ENCODE results near the gene OR4D2. TPM values are rescaled to one million over a fixed set of nuclear protein-coding genes. Genes with fewer than 3 reads are reported as not detected.

Gene OR4D2
- total and polyA plus RNA-seq, 2 of the 13 experiments (the other 11 are each of a cell fraction or from before 2014, with no cell fraction given), result not detected

DNA sequence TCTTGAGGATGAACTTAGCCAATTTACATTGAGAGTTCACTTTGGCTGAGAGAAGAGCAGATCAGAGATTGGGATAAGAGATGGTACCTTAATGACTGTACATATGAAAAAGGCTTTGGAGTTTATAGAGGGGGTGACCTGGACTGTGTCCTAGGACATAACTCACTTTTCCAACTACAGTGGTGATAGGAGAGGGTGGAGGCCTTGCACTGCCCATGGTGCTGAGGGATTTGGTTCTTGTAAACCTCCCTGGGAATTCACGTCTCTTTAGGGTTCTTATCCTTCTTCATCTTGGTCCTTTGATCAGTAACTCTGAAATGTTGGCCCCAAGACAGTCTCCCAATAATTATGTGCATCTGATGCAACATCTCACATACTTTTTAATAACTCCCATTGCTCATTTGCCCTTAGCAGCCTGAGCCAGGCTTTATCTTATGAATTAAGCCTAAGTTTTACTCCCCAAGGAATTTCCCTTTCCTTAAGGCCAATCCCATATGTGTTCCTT is 18.8 kb upstream of the OR4D2 start, which contains the start of gene OR4D1 (continued):
- TF ChIP-seq, protein P1, sequence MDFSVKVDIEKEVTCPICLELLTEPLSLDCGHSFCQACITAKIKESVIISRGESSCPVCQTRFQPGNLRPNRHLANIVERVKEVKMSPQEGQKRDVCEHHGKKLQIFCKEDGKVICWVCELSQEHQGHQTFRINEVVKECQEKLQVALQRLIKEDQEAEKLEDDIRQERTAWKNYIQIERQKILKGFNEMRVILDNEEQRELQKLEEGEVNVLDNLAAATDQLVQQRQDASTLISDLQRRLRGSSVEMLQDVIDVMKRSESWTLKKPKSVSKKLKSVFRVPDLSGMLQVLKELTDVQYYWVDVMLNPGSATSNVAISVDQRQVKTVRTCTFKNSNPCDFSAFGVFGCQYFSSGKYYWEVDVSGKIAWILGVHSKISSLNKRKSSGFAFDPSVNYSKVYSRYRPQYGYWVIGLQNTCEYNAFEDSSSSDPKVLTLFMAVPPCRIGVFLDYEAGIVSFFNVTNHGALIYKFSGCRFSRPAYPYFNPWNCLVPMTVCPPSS (IDR thresholded peaks at IDR 0.05), result no peak
- TF ChIP-seq ZNF253 (CRISPR knock-in tag; IDR thresholded peaks at IDR 0.05; ENCODE audit: borderline replicate concordance), result no peak

DNA sequence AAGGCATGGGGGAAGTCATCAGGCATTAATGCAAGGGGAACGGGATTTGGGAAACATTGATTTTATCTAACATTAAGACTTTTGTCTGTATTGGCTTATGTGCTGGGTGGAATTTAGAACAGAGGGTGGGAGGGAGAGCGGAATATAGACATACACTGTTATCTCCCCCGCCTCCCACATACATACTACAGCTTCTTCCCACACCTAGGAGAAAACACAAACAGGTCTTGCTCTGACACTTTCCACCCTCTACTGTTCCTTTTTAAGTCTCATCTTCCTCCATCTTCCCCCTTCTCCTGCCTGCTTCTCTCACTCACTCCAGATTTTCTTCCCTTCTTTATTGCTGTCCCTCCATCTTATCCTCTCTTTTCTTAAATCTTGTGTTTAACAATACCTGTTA is 18.2 kb upstream of the OR4D2 start:
- no peak overlapping the region for H2AFZ ChIP-seq (ENCODE audit: low read length)
- no peaks in the 10 kb centered on the region for H3K36me3 ChIP-seq (replicated peaks in 1 of 2; ENCODE audit: control insufficient read depth in 1 of 2, insufficient read depth in 2 of 2, low read length in 2 of 2)
- H3K27me3 ChIP-seq (ENCODE audit: control insufficient read depth in 1 of 2, insufficient read depth in 2 of 2, low read length in 2 of 2), result peaks cover 2 to 44% of the 10 kb centered on the region in 2 experiments
- FAIRE-seq, result no peak
- H3K4me1 ChIP-seq (ENCODE audit: insufficient read depth, low read length), result no peaks in the 10 kb centered on the region
- no peak overlapping the region for H3K27ac ChIP-seq (ENCODE audit: extremely low read length, insufficient read depth, low read length)
- CTCF ChIA-PET (ENCODE audit: low intra/inter-chr PET ratio, low total read pairs), result no interaction called here
- intact Hi-C loops (cut with micrococcal nuclease; ENCODE audit: unreplicated experiment), result no loop called here
- no peaks in the 10 kb centered on the region for H3K9me3 ChIP-seq (ENCODE audit: low read length)
- TF ChIP-seq ETV5 (CRISPR knock-in tag; IDR thresholded peaks at IDR 0.05; ENCODE audit: borderline replicate concordance) (no peak), KLF11 (CRISPR knock-in tag; IDR thresholded peaks at IDR 0.05) (no peak), MEIS2 (CRISPR knock-in tag; IDR thresholded peaks at IDR 0.05) (no peak), NCOA2 (CRISPR knock-in tag; IDR thresholded peaks at IDR 0.05) (no peak)
- BruUV-seq (replicated peaks), result no TSS peak
- DNase-seq (ENCODE audit: low spot score), result no peak
- POLR2A ChIA-PET, result no interaction called here
- WGBS (ENCODE audit: low lambda C conversion rate), result 10% methylated on average over 3 of the region's 3 CpGs
- H3K9ac ChIP-seq (ENCODE audit: insufficient read depth, low read depth, low read length), result no peak overlapping the region
- H3K79me2 ChIP-seq (ENCODE audit: insufficient read depth, low read length), result no peaks in the 10 kb centered on the region
- H4K20me1 ChIP-seq (ENCODE audit: insufficient read depth, low read length), result no peaks in the 10 kb centered on the region
- in situ Hi-C loops (cut with HindIII; ENCODE audit: extremely low pct_ligation_motif_present, low pct_unique_long_range_greater_than_20kb), result no loop called here
- no peak for ATAC-seq
- H3K4me3 ChIP-seq (replicated peaks in 1 of 3; ENCODE audit: insufficient read depth in 1 of 3, low read depth in 2 of 3, low read length in 3 of 3), result no peak overlapping the region
- H3K4me2 ChIP-seq (ENCODE audit: low read depth, low read length), result no peak overlapping the region

DNA sequence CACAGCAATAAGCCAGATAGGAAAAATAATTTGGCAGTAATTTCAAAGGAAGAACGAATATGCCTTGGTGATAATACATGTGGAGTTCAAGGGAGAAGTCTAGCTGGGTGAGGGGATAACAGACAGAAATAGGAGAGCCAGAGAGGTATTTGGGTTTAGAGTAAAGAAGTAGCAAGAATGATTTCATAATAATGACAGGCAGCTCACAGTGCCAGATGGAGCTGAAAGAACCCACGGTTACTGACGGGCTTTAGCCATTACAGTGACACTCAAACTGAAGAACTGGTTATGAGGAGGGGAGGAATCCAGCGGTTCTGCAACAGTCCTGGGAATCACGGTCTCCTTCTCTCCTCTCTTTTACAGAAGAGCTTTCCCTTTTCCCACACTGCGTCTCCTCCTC is 16.4 kb upstream of the OR4D2 start:
- Histone ChIP-seq H3K79me2 (ENCODE audit: insufficient read depth, low read length) (no peaks in the 10 kb centered on the region), H3K4me3 (replicated peaks in 1 of 3; ENCODE audit: insufficient read depth in 1 of 3, low read depth in 2 of 3, low read length in 3 of 3) (no peak overlapping the region), H2AFZ (ENCODE audit: low read length) (no peak overlapping the region), H3K4me1 (ENCODE audit: insufficient read depth, low read length) (no peaks in the 10 kb centered on the region), H4K20me1 (ENCODE audit: insufficient read depth, low read length) (no peaks in the 10 kb centered on the region), H3K36me3 (replicated peaks in 1 of 2; ENCODE audit: control insufficient read depth in 1 of 2, insufficient read depth in 2 of 2, low read length in 2 of 2) (no peaks in the 10 kb centered on the region), H3K27me3 (ENCODE audit: control insufficient read depth in 1 of 2, insufficient read depth in 2 of 2, low read length in 2 of 2) (peaks cover 5 to 52% of the 10 kb centered on the region in 2 experiments), H3K9ac (ENCODE audit: insufficient read depth, low read depth, low read length) (no peak overlapping the region), H3K4me2 (ENCODE audit: low read depth, low read length) (no peak overlapping the region), H3K27ac (ENCODE audit: extremely low read length, insufficient read depth, low read length) (no peak overlapping the region), H3K9me3 (ENCODE audit: low read length) (no peaks in the 10 kb centered on the region)
- intact Hi-C loops (cut with micrococcal nuclease; ENCODE audit: unreplicated experiment), result no loop called here
- CTCF ChIA-PET (ENCODE audit: low intra/inter-chr PET ratio, low total read pairs), result no interaction called here
- no TSS peak for BruUV-seq (replicated peaks)
- POLR2A ChIA-PET, result no interaction called here
- TF ChIP-seq, protein P2, sequence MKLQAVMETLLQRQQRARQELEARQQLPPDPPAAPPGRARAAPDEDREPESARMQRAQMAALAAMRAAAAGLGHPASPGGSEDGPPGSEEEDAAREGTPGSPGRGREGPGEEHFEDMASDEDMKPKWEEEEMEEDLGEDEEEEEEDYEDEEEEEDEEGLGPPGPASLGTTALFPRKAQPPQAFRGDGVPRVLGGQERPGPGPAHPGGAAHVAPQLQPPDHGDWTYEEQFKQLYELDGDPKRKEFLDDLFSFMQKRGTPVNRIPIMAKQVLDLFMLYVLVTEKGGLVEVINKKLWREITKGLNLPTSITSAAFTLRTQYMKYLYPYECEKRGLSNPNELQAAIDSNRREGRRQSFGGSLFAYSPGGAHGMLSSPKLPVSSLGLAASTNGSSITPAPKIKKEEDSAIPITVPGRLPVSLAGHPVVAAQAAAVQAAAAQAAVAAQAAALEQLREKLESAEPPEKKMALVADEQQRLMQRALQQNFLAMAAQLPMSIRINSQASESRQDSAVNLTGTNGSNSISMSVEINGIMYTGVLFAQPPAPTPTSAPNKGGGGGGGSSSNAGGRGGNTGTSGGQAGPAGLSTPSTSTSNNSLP (IDR thresholded peaks at IDR 0.05; ENCODE audit: low read depth, low read length), result no peak
- FAIRE-seq (no peak), DNase-seq (ENCODE audit: low spot score) (no peak), ATAC-seq (no peak)
- WGBS (ENCODE audit: low lambda C conversion rate), result 5% methylated on average over 6 of the region's 6 CpGs
- in situ Hi-C loops (cut with HindIII; ENCODE audit: extremely low pct_ligation_motif_present, low pct_unique_long_range_greater_than_20kb), result no loop called here

Measured in HepG2 (cell line).